Muscle layer of duodenum (tissue), 2 donors: ENCODE data around the gene NOL4L.

Experiments
- H3K27ac ChIP-seq: one replicate; pipeline ENCODE4 v1.7.0; 2013; ENCODE audit warnings: mild to moderate bottlenecking, low read length
- H3K27me3 ChIP-seq: one replicate; pipeline ENCODE4 v1.7.0; 2013; ENCODE audit warnings: low read depth, mild to moderate bottlenecking, control low read depth, low read length
- H3K36me3 ChIP-seq, 2 donors: one replicate each; pipeline ENCODE4 v1.7.0; 2013; ENCODE audit warnings: low read length in 2 of 2, control low read depth in 1 of 2, mild to moderate bottlenecking in 1 of 2; ENCODE audit not compliant: insufficient read depth in 2 of 2, control insufficient read depth in 1 of 2
- H3K4me1 ChIP-seq, 2 donors: one replicate each; pipeline ENCODE4 v1.7.0; 2013; ENCODE audit warnings: low read length in 2 of 2, mild to moderate bottlenecking in 2 of 2, control low read depth in 1 of 2, moderate library complexity in 1 of 2; ENCODE audit not compliant: insufficient read depth in 2 of 2, control insufficient read depth in 1 of 2
- H3K4me3 ChIP-seq, 2 donors: one replicate each; pipeline ENCODE4 v1.7.0; 2013; ENCODE audit warnings: low read length in 2 of 2, low read depth in 1 of 2, mild to moderate bottlenecking in 1 of 2
- H3K9me3 ChIP-seq, 2 donors: one replicate each; pipeline ENCODE4 v1.7.0; 2013; ENCODE audit warnings: low read length in 2 of 2, control low read depth in 1 of 2, mild to moderate bottlenecking in 1 of 2; ENCODE audit not compliant: control insufficient read depth in 1 of 2
- donor health status: healthy.

The NOL4L gene

DNA sequence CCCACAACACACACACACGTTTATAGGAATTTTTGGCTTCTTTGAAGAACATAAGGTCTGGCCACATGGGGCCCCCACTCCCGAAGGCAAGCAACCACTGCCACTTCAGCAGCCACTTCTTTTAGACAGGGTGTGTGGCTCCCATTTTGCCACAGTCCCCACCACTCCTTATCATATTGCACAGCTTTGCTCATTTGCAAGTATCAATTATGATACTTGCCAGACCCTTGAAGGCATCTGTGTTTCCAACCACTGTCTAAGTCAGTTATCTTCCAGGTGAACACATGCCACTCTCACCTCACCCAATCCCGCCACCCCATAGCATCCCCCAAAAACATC, 73.1 kb downstream of the NOL4L start:
- no peak overlapping the region for H3K4me3 ChIP-seq
- H3K27ac ChIP-seq = no peak overlapping the region
- H3K4me1 ChIP-seq = peaks cover 0 to 8% of the 10 kb centered on the region in 2 donors
- no peaks in the 10 kb centered on the region for H3K36me3 ChIP-seq
- H3K27me3 ChIP-seq = no peaks in the 10 kb centered on the region
- no peaks in the 10 kb centered on the region for H3K9me3 ChIP-seq

DNA sequence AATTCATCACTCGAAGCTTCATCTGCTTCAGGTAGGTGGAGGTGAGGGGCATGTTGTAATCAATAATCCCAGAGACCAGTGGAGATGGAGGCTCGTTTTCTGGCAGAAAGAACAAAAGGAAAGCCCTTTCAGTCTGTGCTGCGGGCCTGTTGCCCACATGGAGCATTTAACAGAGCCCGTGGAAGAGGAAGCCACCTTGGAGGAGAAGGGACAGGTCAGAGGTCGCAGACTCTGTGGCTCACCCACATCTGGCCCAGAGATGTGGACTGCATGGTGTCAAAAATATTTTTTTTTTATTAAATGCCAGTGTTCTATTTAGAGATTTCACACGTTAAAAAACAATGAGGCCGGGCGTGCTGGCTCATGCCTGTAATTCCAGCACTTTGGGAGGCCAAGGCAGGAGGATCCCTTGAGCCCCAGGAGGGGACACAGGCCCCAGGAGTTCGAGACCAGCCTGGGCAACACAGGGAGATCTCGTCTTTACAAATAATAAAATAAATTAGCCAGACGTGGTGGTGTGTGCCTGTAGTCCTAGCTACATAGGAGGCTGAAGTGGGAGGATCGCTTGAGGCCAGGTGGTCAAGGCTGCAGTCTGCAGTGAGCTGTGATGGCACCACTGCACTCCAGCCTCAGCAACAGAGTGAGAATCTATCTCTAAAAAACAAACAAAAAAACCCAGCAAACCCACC, 73.6 kb downstream of the NOL4L start:
- Histone ChIP-seq H3K27ac (no peak overlapping the region), H3K9me3 (no peaks in the 10 kb centered on the region), H3K4me1 (peaks cover 0 to 3% of the 10 kb centered on the region in 2 donors), H3K36me3 (no peaks in the 10 kb centered on the region), H3K4me3 (no peak overlapping the region), H3K27me3 (no peaks in the 10 kb centered on the region)

DNA sequence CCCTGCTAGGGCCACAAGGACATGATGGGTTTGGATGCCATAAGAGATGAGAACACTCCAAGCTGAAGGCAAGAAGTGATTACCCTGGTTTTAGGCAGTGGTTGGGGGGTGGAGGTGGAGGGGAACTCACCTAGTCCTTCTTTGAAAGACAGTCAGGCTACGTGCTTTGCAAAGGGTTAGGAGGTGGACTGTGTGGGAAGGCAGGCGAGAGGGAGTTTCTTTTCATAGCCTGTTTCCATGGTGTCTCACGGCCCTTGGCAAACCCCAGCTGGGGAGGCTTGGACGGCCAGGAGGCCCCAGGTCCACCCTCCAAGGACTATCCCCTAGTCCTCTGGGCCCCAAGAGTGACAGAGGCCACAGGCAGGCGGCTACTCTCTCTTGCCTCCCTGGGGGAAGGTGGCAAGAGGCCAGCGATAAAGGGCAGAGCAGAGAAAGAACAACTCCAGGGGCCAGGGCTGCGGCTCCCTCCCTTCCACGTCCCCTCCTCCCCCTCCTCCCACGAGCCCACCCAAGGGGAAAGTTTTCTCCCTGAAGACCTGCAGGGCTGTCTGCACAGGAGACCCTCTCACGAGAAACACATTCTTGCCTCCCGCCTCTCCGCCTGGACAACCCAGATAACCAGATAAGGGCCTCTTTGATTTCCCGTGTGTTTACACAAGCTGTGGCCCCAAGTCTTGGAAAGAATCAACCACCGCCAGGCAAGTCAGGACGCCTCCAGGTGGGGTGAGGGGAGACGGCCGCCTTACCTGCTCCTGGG, 74.4 kb downstream of the NOL4L start:
- Histone ChIP-seq H3K9me3 (no peaks in the 10 kb centered on the region), H3K36me3 (no peaks in the 10 kb centered on the region), H3K4me3 (no peak overlapping the region), H3K4me1 (no peaks in the 10 kb centered on the region), H3K27me3 (no peaks in the 10 kb centered on the region), H3K27ac (no peak overlapping the region)

DNA sequence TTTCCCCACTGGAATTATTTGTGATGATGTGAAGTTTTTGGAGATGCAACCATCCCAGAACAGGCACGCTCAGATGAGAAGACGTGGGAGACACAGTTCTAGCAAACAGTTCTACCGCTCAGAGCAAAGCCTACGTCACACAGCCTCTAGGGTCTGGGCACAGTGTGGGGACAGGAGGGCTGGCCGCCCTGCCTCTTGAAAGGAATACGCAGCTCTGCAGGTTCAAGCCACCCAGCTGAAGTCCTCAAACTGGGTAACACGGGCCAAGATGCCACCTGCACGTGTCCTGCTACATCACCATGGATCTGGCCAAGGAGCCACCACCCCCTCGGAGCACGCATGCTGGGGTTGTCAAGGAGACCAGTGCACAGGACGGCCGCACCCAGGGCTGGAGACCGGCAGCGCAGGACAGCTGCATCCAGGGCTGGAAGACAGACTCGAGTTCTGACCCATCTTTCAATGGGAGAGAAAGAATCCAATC, 75.0 kb downstream of the NOL4L start:
- H3K27ac ChIP-seq = no peak overlapping the region

DNA sequence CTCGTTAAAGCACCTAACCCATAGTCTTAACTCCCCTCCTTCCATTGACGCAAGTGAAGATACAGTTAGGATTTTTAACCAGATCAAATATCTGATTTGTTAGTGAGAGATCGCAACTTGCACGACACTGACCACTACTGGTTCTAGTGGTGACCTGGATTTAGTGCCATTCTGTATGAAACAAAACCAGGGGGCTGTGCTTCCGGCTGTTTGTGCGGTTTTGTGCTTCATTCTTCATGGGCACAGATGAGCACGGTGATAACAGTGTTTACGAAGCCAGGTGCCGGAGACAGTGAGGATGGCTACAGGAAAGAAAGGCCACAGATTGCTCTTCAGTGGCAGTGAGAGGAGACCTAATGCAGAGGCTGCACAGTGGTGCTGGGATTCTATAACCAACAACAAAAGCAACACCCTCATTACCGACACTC, 75.5 kb downstream of the NOL4L start:
- no peaks in the 10 kb centered on the region for H3K27me3 ChIP-seq
- no peak overlapping the region for H3K4me3 ChIP-seq
- no peaks in the 10 kb centered on the region for H3K4me1 ChIP-seq
- no peaks in the 10 kb centered on the region for H3K36me3 ChIP-seq
- no peak overlapping the region for H3K27ac ChIP-seq
- H3K9me3 ChIP-seq = no peaks in the 10 kb centered on the region

More for the DNA sequence above, 75.0 kb downstream of the NOL4L start:
- H3K36me3 ChIP-seq = no peaks in the 10 kb centered on the region
- H3K9me3 ChIP-seq = no peaks in the 10 kb centered on the region
- H3K4me3 ChIP-seq = no peak overlapping the region
- H3K4me1 ChIP-seq = no peaks in the 10 kb centered on the region
- H3K27me3 ChIP-seq = no peaks in the 10 kb centered on the region

DNA sequence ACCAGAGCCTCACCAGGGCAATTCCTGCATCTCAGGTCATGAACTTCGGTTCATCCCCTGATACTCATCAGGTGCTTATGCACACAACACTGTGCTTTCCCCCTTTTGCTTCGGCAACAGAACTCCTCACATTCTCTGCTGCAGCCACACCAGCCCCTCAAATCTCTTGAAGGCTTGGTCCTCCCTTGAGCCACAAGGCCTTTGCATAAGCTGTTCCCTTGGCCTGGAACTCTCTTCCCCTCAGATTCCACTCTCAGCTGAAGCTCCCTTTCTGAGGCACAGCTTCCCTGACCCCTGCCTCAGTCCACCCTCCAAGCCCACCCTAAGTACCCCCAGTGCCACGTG, 76.4 kb downstream of the NOL4L start:
- H3K27ac ChIP-seq = no peak overlapping the region

DNA sequence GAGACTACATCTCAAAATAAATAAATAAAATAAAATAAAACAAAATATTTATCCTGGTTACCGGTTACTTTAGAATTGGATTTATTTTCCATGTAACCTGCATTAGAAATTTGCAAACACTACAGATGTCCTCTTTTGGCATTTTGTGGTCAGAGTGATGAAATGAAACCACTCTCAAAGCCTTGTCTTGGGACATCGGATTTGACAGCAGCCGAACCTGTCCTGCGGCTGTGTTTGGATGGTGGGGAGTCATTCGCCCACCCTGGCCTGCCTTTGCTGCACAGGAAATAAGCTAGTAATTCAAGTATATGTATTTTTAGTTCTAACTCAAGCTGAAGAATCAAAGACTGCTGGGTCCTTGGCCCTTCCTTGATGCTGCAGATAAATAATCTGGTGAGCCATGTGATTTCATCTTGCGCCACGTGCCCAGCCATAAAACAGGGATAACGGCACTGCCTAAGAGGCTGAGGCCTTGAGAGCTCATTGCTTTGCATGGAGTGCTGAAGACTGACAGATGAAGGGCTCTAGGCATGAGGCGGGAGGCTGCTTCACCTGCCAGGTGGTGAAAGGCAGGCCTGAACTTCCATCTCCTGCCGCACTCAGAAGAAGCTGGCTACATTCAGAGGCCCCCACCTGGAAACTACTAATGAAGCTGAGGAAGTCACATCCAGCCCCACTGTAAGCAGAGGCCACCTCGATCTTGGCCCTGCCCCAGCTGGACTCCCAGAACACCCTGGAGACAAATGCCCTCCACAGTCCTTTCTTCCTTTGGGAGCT, 76.9 kb downstream of the NOL4L start:
- no peak overlapping the region for H3K4me3 ChIP-seq
- H3K4me1 ChIP-seq = no peaks in the 10 kb centered on the region
- no peaks in the 10 kb centered on the region for H3K36me3 ChIP-seq
- H3K9me3 ChIP-seq = no peaks in the 10 kb centered on the region
- no peaks in the 10 kb centered on the region for H3K27me3 ChIP-seq
- no peak overlapping the region for H3K27ac ChIP-seq

More for the DNA sequence above, 76.4 kb downstream of the NOL4L start:
- H3K4me3 ChIP-seq = no peak overlapping the region
- no peaks in the 10 kb centered on the region for H3K4me1 ChIP-seq
- H3K9me3 ChIP-seq = no peaks in the 10 kb centered on the region
- no peaks in the 10 kb centered on the region for H3K36me3 ChIP-seq
- H3K27me3 ChIP-seq = no peaks in the 10 kb centered on the region

DNA sequence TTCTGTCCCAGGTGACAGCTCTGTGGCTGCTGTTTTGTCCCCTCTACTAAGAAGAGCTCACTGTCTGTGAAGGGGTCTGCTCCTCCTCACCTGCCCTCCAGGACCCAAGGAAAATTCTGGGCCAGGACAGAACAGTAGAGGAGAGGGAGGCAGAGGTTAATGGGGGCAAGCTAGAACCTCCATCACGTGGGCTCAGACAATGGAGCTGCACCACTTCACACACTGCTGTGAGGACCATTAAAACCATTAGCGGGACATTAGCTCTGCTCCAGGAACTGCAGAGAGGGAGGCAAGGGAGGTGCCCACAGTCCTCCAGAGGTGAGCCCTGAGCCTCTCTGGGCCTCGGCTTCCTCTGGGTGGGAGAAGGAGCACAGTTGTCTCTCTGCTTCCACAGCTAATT, 78.4 kb downstream of the NOL4L start:
- H3K9me3 ChIP-seq = no peaks in the 10 kb centered on the region
- no peaks in the 10 kb centered on the region for H3K27me3 ChIP-seq
- no peaks in the 10 kb centered on the region for H3K4me1 ChIP-seq
- no peak overlapping the region for H3K27ac ChIP-seq
- H3K4me3 ChIP-seq = no peak overlapping the region
- no peaks in the 10 kb centered on the region for H3K36me3 ChIP-seq

DNA sequence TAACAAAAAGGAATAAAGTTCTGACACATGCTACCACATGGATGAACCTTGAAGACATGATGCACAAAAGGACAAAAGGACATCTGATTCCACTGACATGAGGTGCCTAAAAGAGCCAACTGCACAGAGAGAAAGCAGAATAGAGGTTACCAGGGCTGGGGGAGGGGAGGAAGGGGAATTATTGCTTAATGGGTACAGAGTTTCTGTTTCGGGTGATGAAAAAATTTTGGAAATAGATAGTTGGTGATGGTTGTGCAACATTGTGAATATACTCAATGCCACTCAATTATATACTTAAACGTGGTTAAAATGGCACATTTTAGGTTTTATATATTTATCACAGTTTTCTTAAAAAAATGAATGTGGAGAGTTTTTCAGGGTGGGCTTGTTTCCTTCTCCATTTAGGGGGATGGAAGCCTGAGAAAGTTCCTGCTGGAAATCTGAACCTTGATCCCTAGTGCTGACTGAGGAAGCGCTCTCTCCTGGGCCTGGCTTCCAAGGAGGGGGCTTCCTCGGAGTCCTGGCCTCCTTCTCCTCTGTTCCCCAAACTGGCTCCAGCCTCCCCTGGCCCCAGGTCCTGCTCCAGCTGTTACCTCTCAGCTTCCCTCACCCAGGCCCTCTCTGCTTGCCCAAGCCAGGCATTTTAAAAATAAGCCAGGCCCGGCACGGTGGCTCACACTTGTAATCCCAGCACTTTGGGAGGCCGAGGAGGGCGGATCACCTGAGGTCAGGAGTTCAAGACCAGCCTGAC, 79.2 kb downstream of the NOL4L start:
- Histone ChIP-seq H3K9me3 (no peaks in the 10 kb centered on the region), H3K27me3 (no peaks in the 10 kb centered on the region), H3K4me1 (no peaks in the 10 kb centered on the region), H3K4me3 (no peak overlapping the region), H3K36me3 (no peaks in the 10 kb centered on the region), H3K27ac (no peak overlapping the region)

DNA sequence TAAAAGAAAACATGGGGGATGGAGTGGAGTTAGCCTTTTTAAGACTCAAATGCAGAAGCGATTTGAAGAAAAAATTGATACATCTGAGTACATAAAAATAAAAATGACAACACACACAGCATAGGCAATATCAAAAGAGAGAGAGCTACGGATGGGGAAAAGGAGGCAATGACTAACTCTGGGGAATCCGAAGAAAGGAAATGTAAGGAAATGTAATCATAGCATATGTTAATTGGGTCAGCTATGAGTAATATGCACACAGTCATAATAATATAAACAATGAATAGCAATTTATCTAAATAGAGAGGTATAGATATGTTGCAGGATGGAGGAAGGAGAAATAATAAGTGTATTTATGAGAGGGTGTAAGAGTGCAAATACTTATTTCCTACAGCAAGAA, 83.4 kb downstream of the NOL4L start:
- Histone ChIP-seq H3K4me1 (peaks cover 0 to 3% of the 10 kb centered on the region in 2 donors), H3K4me3 (no peak overlapping the region)

More for the DNA sequence above, 83.4 kb downstream of the NOL4L start:
- Histone ChIP-seq H3K27me3 (no peaks in the 10 kb centered on the region), H3K27ac (no peak overlapping the region), H3K9me3 (no peaks in the 10 kb centered on the region), H3K36me3 (no peaks in the 10 kb centered on the region)
